HPDE6-E6E7 (cell line): ENCODE measurements around the gene DSCAML1.

ENCODE experiments used
- DNase-seq: peaks from one replicate; pipeline ENCODE4 v3.0.0; 2011; ENCODE audit warnings: missing footprints; ENCODE audit errors: extremely low spot score

DSCAML1 gene

GRCh38 chr11:117425679-117426296, 371.2 kb downstream of the DSCAML1 start:
- no peak for DNase-seq

DNA sequence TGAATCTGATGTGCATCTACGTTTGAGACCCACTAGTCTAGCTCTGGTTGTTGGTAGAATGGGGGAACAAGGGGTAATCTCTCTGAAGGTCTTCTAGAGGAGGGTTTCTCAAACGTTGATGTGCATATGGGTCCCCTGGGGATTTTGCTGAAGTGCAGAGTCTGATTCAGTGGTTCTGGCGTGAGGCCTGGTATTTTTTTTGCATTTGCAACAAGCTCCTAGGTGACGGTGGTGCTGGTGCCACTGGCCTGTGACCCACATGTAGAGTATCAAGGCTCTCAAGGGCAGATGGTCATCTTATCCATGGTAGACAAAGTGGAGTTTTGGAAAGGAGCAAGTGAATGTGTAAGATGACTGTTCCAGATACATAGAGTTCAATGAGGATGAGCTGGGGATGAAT, 372.2 kb downstream of the DSCAML1 start:
- no peak for DNase-seq

DNA sequence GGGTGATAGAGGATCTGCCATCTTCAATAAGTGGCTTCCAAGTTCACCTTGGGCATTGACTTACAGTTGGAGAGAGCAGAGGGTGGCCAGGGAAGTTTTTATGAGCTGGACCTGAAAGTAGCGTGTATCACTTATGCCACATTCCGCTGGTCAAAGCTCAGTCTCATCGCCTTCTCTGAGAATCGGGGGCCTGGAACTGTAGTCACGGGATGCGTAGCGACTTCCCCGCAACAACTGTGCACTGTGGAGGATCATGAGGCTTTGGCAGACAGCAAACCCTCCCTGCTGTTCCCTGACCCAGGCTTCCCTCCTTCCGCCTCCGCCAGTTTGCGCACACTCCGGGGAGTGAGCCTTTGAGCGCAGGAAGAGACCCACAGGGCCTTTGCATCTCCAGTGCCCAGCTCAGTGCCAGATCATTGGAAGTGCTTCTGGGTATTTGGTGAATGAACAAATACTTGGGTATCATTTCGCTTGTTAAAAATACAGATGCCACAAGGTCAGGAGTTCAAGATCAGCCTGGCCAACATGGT, 373.9 kb downstream of the DSCAML1 start:
- no peak for DNase-seq

- DNase-seq: no peak
Measured at GRCh38 chr11:117421476-117421875, 375.5 kb downstream of the DSCAML1 start.

DNA sequence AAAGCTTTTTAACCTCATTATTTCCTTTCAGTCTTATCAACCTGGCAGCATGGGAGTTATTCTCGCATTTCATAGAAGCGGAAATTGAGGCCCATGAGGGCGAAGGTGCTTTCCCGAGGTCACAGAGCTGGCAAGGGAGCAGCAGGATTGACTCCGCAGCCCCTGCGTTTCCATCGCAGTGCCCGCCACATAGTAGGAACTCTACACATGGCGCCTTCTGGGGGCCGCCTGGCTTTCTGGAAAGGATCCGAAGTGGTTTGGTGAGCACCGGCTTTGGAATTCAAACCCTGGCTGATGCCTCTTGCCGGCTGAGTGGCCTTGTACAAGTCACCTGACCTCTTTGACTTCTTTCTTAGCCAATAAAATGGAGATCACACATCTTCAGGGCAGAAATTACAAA, 376.0 kb downstream of the DSCAML1 start:
- no peak for DNase-seq

GRCh38 chr11:117420598-117420997, 376.4 kb downstream of the DSCAML1 start:
- no peak for DNase-seq

- no peak for DNase-seq
Measured at GRCh38 chr11:117420143-117420485, 376.9 kb downstream of the DSCAML1 start.

GRCh38 chr11:117419482-117420142, 377.4 kb downstream of the DSCAML1 start:
- DNase-seq: no peak

- DNase-seq: no peak
Measured at GRCh38 chr11:117418737-117419481, 378.1 kb downstream of the DSCAML1 start.

DNA sequence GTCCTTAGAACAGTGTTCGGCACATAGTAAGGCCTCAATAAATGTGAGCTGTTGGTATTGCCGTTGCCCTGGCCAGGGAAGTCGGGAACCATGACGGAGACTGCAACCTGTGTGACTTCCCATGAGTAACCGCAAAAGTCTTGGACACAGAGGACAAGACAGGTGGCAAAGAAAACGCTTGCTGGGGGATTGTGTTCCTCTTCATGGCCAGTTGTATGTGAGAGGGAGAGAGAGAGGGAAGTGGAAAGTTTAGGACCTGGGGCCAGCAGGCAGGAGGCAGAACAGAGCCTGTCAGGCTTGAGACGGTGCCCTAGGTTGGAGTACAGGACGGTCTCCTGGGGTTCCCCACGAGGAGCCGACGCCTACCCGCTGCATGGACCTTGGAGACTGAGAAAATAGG, 379.2 kb downstream of the DSCAML1 start:
- no peak for DNase-seq

- no peak for DNase-seq
Measured at GRCh38 chr11:117417342-117417741, 379.7 kb downstream of the DSCAML1 start.

DNA sequence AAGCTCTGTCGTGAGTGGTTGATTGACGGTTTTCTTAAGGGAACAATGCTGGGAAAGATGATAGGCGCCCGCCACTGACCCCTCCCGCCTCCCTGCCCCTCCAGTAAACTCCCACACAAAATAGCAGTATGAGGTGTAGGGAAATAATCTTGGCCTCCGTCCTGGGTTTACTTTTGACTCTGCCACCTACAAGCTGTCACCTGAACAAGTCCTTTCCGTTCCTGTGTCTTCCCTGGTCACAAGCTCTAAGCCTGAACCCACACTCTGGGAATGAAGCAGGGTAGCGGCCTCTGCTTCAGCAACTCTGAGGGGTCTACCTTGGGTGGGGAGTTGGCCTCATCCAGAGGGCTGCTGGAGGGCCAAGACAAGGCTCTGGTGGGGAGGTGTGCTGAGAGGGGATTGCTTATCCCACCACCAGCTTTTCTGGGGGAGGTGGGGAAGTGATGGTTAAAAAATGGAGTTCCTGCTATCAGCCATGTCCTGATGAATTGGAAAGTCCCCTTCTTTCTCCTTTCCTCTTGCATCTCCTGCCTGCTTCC, 381.6 kb downstream of the DSCAML1 start:
- no peak for DNase-seq

- DNase-seq: no peak
Measured at GRCh38 chr11:117414724-117415123, 382.3 kb downstream of the DSCAML1 start.

GRCh38 chr11:117413616-117414015, 383.4 kb downstream of the DSCAML1 start:
- no peak for DNase-seq

GRCh38 chr11:117412653-117413275, 384.3 kb downstream of the DSCAML1 start:
- DNase-seq: no peak

DNA sequence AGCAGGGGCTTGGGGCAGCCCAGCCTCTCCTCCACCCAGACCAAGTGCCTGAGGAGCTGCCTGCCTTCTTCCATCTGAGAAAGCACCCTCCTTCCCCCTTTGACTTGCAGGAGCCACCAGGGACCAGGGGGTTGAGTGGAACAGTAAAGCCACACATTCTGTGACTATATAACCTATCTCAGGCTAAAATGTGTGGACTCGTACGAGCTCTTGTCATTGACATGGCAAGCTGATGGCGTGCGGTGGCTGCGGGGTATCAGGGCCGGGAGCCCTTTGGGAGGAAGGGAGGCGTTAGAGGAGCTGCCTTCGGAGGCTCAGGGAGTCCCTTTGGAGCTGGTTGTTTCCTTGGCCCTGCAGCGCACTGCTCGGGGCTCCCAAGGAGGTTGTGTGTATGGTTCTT, 384.8 kb downstream of the DSCAML1 start:
- DNase-seq: no peak

GRCh38 chr11:117411736-117412135, 385.3 kb downstream of the DSCAML1 start:
- no peak for DNase-seq

DNA sequence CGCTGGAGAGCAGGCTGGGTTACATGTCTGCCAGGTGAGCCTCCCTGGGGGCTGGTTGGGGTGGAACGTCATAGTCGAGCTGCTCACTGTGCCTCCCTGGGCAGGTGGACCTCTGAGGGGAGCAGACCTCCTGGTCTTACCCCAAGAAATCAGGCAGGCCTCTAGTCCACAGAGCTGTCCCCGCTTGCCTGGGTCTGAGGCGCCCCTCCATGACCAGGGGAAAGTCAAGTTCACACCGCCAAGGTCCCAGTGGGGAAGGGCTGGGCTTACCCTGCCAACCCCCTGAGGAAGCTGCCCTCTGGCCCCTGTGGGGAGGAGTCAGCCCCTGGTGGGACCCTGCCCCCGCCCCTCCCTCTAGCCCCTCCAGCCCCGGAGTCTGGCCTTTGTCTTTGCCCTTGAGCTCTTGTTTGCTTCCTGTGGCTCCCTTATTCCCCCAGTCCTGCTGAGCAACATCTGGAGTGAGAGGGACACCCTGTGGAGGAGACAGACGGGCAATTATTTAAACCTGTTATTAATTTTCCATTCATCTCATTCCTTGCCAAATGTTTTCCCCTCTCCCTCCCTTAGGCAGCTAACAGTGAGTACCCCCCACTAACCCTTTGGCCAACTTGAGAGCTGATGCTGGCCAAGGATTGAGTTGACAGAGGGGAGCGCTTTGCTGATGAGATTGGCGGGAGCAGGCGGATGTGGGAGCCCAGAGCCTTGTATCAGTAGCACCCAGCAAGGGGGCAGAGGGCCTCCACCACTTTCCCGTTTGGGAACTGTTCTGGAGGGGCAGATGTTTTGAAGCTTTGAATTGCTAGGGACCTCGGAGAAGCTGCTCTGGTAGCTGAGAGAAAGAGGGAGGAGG, 385.9 kb downstream of the DSCAML1 start:
- no peak for DNase-seq

DNA sequence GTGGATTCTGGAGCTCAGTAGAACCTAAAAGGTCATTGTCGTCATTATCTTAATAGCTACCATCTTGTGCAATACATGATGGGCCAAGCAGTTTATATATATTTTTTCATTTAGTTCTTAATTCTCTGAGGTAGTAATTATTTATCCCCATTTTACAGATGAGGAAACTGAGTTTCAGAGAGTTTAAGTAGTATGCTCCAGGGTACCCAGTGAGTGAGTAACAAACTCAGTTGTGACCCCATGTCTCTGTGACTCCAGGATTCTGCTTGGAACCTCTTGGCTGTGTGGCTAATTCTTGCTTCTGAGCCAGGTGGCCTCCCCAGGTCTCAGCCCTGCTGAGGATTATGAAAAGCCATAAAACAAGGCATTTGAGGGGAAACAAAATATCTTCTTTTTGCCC, 386.8 kb downstream of the DSCAML1 start:
- no peak for DNase-seq

GRCh38 chr11:117409511-117409910, 387.5 kb downstream of the DSCAML1 start:
- DNase-seq: no peak

DNA sequence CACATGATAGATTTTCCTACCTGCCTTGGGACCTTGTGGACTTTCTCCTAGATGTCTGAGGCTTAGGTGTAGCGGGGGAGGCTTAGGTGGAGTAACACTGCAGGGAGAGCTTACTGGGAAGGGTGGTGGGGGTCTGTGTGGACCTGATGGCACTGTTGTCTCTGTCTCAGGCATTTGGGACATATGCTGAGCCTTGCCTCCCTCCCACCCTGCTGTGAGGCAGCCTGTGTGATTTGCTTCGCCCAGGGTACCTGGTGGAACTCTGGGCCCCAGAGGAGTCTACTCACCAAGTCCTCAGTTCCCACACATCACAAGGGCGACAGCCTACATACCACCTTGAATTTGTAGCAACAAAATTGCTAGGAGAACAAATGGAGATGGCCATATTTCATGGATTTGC, 388.7 kb downstream of the DSCAML1 start:
- no peak for DNase-seq
